ENCODE measurements around the gene SAXO2. TPM values are rescaled to one million over a fixed set of nuclear protein-coding genes. Genes with fewer than 3 reads are reported as not detected.
"Not testable (repeated sequence)": the region's sequence is repeated elsewhere in the genome, so short reads cannot be mapped to it uniquely, and the experiment has no call there.

The SAXO2 gene
- total and polyA plus RNA-seq, 2 donors (not counting 1 experiment from before 2014, with no cell fraction given), result 2.5 to 30.2 TPM

GRCh38 chr15:82239685-82240391, 22.8 kb upstream of the SAXO2 start:
- ATAC-seq (ENCODE audit: low read depth), result no peak
- H3K4me1 Mint-ChIP-seq, result peaks cover 7% of the 10 kb centered on the region
- Histone ChIP-seq H3K36me3 (replicated peaks in 1 of 2; ENCODE audit: control extremely low read depth in 1 of 2, control insufficient read depth in 1 of 2, extremely low read depth in 1 of 2, insufficient read depth in 2 of 2, low read length in 1 of 2) (peaks cover 4 to 21% of the 10 kb centered on the region in 2 experiments), H3K4me2 (replicated peaks; ENCODE audit: low read depth, low read length, poor library complexity, severe bottlenecking) (no peak overlapping the region), H3K4me3 (ENCODE audit: control extremely low read depth in 1 of 5, extremely low read depth in 1 of 5, insufficient read depth in 1 of 5, low read depth in 2 of 5, low read length in 4 of 5) (no peak overlapping the region), H3K27me3 (replicated peaks in 1 of 4; ENCODE audit: control extremely low read depth in 1 of 4, control insufficient read depth in 3 of 4, insufficient read depth in 4 of 4, low read length in 3 of 4) (no peaks in the 10 kb centered on the region), H4K20me1 (ENCODE audit: control insufficient read depth, insufficient read depth, low read length, poor library complexity, severe bottlenecking) (no peaks in the 10 kb centered on the region), H3K27ac (ENCODE audit: low read length in 2 of 2) (no peak overlapping the region), H2AFZ (ENCODE audit: insufficient read depth, low read depth, low read length, poor library complexity, severe bottlenecking) (no peak overlapping the region), H3K9me3 (ENCODE audit: control extremely low read depth in 1 of 3, control insufficient read depth in 2 of 3, insufficient read depth in 1 of 3, low read length in 2 of 3) (no peaks in the 10 kb centered on the region), H3K9ac (ENCODE audit: low read length) (no peak overlapping the region), H3K4me1 (ENCODE audit: control insufficient read depth in 2 of 2, insufficient read depth in 2 of 2, low read length in 2 of 2) (peaks cover 5 to 6% of the 10 kb centered on the region in 2 donors), H3K79me2 (ENCODE audit: control insufficient read depth, insufficient read depth, low read length) (no peaks in the 10 kb centered on the region)
- H3K27ac Mint-ChIP-seq, result no peak overlapping the region
- TF ChIP-seq EZH2 (IDR thresholded peaks at IDR 0.05; ENCODE audit: borderline replicate concordance, insufficient read depth, low read depth, low read length, poor library complexity, severe bottlenecking) (no peak), CTCF (IDR thresholded peaks at IDR 0.05) (no peak)
- ChIA-PET CTCF (no interaction called here), POLR2A (no interaction called here)
- H3K9me3 Mint-ChIP-seq (ENCODE audit: insufficient read depth), result no peaks in the 10 kb centered on the region
- intact Hi-C loops (cut with micrococcal nuclease), result no loop called here
- no peak for DNase-seq
- no peaks in the 10 kb centered on the region for H3K27me3 Mint-ChIP-seq
- no peak overlapping the region for H3K4me3 Mint-ChIP-seq
- 100% methylated on average over 1 of the region's 5 CpGs for WGBS (ENCODE audit: insufficient coverage)

- WGBS (ENCODE audit: insufficient coverage), result no CpG with 5 or more reads among the region's 1 CpG
- H4K20me1 ChIP-seq (ENCODE audit: control insufficient read depth, insufficient read depth, low read length, poor library complexity, severe bottlenecking); H3K4me2 ChIP-seq (replicated peaks; ENCODE audit: low read depth, low read length, poor library complexity, severe bottlenecking); H3K9ac ChIP-seq (ENCODE audit: low read length); H3K27me3 Mint-ChIP-seq; H3K27ac ChIP-seq (ENCODE audit: low read length in 2 of 2); H2AFZ ChIP-seq (ENCODE audit: insufficient read depth, low read depth, low read length, poor library complexity, severe bottlenecking); CTCF ChIA-PET; H3K9me3 ChIP-seq (ENCODE audit: control extremely low read depth in 1 of 3, control insufficient read depth in 2 of 3, insufficient read depth in 1 of 3, low read length in 2 of 3); H3K4me3 Mint-ChIP-seq; H3K27ac Mint-ChIP-seq; H3K79me2 ChIP-seq (ENCODE audit: control insufficient read depth, insufficient read depth, low read length); intact Hi-C loops (cut with micrococcal nuclease); H3K4me1 Mint-ChIP-seq; ATAC-seq (ENCODE audit: low read depth); H3K27me3 ChIP-seq (replicated peaks in 1 of 4; ENCODE audit: control extremely low read depth in 1 of 4, control insufficient read depth in 3 of 4, insufficient read depth in 4 of 4, low read length in 3 of 4); H3K9me3 Mint-ChIP-seq (ENCODE audit: insufficient read depth); H3K4me3 ChIP-seq (ENCODE audit: control extremely low read depth in 1 of 5, extremely low read depth in 1 of 5, insufficient read depth in 1 of 5, low read depth in 2 of 5, low read length in 4 of 5); DNase-seq; H3K4me1 ChIP-seq (ENCODE audit: control insufficient read depth in 2 of 2, insufficient read depth in 2 of 2, low read length in 2 of 2); POLR2A ChIA-PET: not testable (repeated sequence)
- H3K36me3 ChIP-seq (replicated peaks in 1 of 2; ENCODE audit: control extremely low read depth in 1 of 2, control insufficient read depth in 1 of 2, extremely low read depth in 1 of 2, insufficient read depth in 2 of 2, low read length in 1 of 2), result peaks cover 3 to 18% of the 10 kb centered on the region in 2 experiments
These were observed 20.6 kb upstream of the SAXO2 start for GRCh38 chr15:82241836-82242499.

GRCh38 chr15:82243644-82244043, 19.0 kb upstream of the SAXO2 start:
- H3K27ac Mint-ChIP-seq; ATAC-seq (ENCODE audit: low read depth): not testable (repeated sequence)

More at GRCh38 chr15:82243644-82244043, 19.0 kb upstream of the SAXO2 start:
- Histone ChIP-seq H3K4me2 (replicated peaks; ENCODE audit: low read depth, low read length, poor library complexity, severe bottlenecking) (peak overlapping the region; percentile 41), H3K36me3 (replicated peaks in 1 of 2; ENCODE audit: control extremely low read depth in 1 of 2, control insufficient read depth in 1 of 2, extremely low read depth in 1 of 2, insufficient read depth in 2 of 2, low read length in 1 of 2) (peaks cover 1 to 15% of the 10 kb centered on the region in 2 experiments)
- H3K9ac ChIP-seq (ENCODE audit: low read length); H2AFZ ChIP-seq (ENCODE audit: insufficient read depth, low read depth, low read length, poor library complexity, severe bottlenecking); CTCF ChIA-PET; DNase-seq; H4K20me1 ChIP-seq (ENCODE audit: control insufficient read depth, insufficient read depth, low read length, poor library complexity, severe bottlenecking); H3K9me3 ChIP-seq (ENCODE audit: control extremely low read depth in 1 of 3, control insufficient read depth in 2 of 3, insufficient read depth in 1 of 3, low read length in 2 of 3); H3K4me3 Mint-ChIP-seq; H3K4me1 ChIP-seq (ENCODE audit: control insufficient read depth in 2 of 2, insufficient read depth in 2 of 2, low read length in 2 of 2); H3K4me1 Mint-ChIP-seq; H3K27me3 Mint-ChIP-seq; intact Hi-C loops (cut with micrococcal nuclease); H3K27me3 ChIP-seq (replicated peaks in 1 of 4; ENCODE audit: control extremely low read depth in 1 of 4, control insufficient read depth in 3 of 4, insufficient read depth in 4 of 4, low read length in 3 of 4); H3K79me2 ChIP-seq (ENCODE audit: control insufficient read depth, insufficient read depth, low read length); H3K27ac ChIP-seq (ENCODE audit: low read length in 2 of 2); H3K4me3 ChIP-seq (ENCODE audit: control extremely low read depth in 1 of 5, extremely low read depth in 1 of 5, insufficient read depth in 1 of 5, low read depth in 2 of 5, low read length in 4 of 5); POLR2A ChIA-PET; H3K9me3 Mint-ChIP-seq (ENCODE audit: insufficient read depth): not testable (repeated sequence)
- no CpG with 5 or more reads among the region's 5 CpGs for WGBS (ENCODE audit: insufficient coverage)
